ENCODE data around the gene SH3TC1.

Gene SH3TC1

GRCh38 chr4:8263397-8263796 lies 64.3 kb downstream of the SH3TC1 start:
- DNase-seq (ENCODE audit: low read depth): no peak

GRCh38 chr4:8264106-8264505 lies 65.0 kb downstream of the SH3TC1 start:
- DNase-seq (ENCODE audit: low read depth): no peak

- no peak for DNase-seq (ENCODE audit: low read depth)
These were observed 66.3 kb downstream of the SH3TC1 start for GRCh38 chr4:8265171-8265929.

- no peak for DNase-seq (ENCODE audit: low read depth)
These were observed 67.0 kb downstream of the SH3TC1 start for GRCh38 chr4:8266088-8266487.

- DNase-seq (ENCODE audit: low read depth): no peak
These were observed 67.4 kb downstream of the SH3TC1 start for GRCh38 chr4:8266508-8266907.

GRCh38 chr4:8267077-8267476 lies 68.0 kb downstream of the SH3TC1 start:
- no peak for DNase-seq (ENCODE audit: low read depth)

- no peak for DNase-seq (ENCODE audit: low read depth)
These were observed 69.1 kb downstream of the SH3TC1 start for GRCh38 chr4:8268211-8268610.

- no peak for DNase-seq (ENCODE audit: low read depth)
These were observed 69.9 kb downstream of the SH3TC1 start for GRCh38 chr4:8268901-8269534.

GRCh38 chr4:8269535-8270417 lies 70.7 kb downstream of the SH3TC1 start, which contains the start of gene HTRA3:
Gene HTRA3 (plus strand): TSS chr4:8269754. CDS start chr4:8269969, 215 bp downstream.
- no peak for DNase-seq (ENCODE audit: low read depth)

GRCh38 chr4:8270418-8270771 lies 71.3 kb downstream of the SH3TC1 start:
- no peak for DNase-seq (ENCODE audit: low read depth)

- no peak for DNase-seq (ENCODE audit: low read depth)
These were observed 72.1 kb downstream of the SH3TC1 start for GRCh38 chr4:8270912-8271815.

GRCh38 chr4:8271821-8272220 lies 72.7 kb downstream of the SH3TC1 start:
- no peak for DNase-seq (ENCODE audit: low read depth)

- no peak for DNase-seq (ENCODE audit: low read depth)
These were observed 73.7 kb downstream of the SH3TC1 start for GRCh38 chr4:8272472-8273428.

- no peak for DNase-seq (ENCODE audit: low read depth)
These were observed 74.4 kb downstream of the SH3TC1 start for GRCh38 chr4:8273450-8273849.

- no peak for DNase-seq (ENCODE audit: low read depth)
These were observed 75.1 kb downstream of the SH3TC1 start for GRCh38 chr4:8274066-8274652.

GRCh38 chr4:8274765-8275547 lies 75.9 kb downstream of the SH3TC1 start:
- DNase-seq (ENCODE audit: low read depth): no peak

- no peak for DNase-seq (ENCODE audit: low read depth)
These were observed 76.4 kb downstream of the SH3TC1 start for GRCh38 chr4:8275548-8275910.

- DNase-seq (ENCODE audit: low read depth): no peak
These were observed 77.5 kb downstream of the SH3TC1 start for GRCh38 chr4:8276358-8277240.
